H1 (cell line): ENCODE measurements around the gene RXRA. TPM values are rescaled to one million over a fixed set of nuclear protein-coding genes. Genes with fewer than 3 reads are reported as not detected.

Experiments used
- ASH2L ChIP-seq: fragments of 200-600, 300-600 bp; sonication (generic); IDR thresholded peaks from one replicate; pipeline ENCODE4 v1.7.1; 2017; ENCODE audit warnings: low read length
- CHD7 ChIP-seq: fragments of 300-600 bp; sonication (generic); IDR thresholded peaks from 2 replicates; pipeline ENCODE4 v1.7.1; 2012; ENCODE audit warnings: low read length, moderate library complexity, mild to moderate bottlenecking, inconsistent platforms; ENCODE audit not compliant: insufficient replicate concordance
- JUND ChIP-seq: IDR thresholded peaks from 2 replicates; pipeline ENCODE4 v1.6.1; 2011; ENCODE audit warnings: mild to moderate bottlenecking, improper control_type of control experiment, low read length
- MAX ChIP-seq: IDR thresholded peaks from 2 replicates; pipeline ENCODE4 v1.6.1; 2012; ENCODE audit warnings: inconsistent platforms
- SP1 ChIP-seq: IDR thresholded peaks from 2 replicates; pipeline ENCODE4 v1.6.1; 2011; ENCODE audit warnings: low read depth, low read length
- TAF1 ChIP-seq: IDR thresholded peaks from 2 replicates; pipeline ENCODE4 v1.6.1; 2011; ENCODE audit warnings: mild to moderate bottlenecking, low read depth, low read length
- polyA plus RNA-seq, 7 experiments: library from polyadenylated mRNA; depleted of rRNA in 3 of 7; stranded (reverse) in 5 of 7; unstranded in 2 of 7; fragments of >200 nt in 5 of 7; fragments of 200-250 nt in 2 of 7; gene quantifications; 1 replicate in 5 of 7; 2 replicates in 1 of 7; 4 replicates in 1 of 7; pipeline versions ENCODE4 v1.2.1 to v1.2.3, GENCODE V29; 2011 to 2013; ENCODE audit warnings: missing spikeins in 2 of 7, mixed read lengths in 2 of 7
- total RNA-seq: library from RNA; stranded (reverse); fragmentation: NEBNext Ultra II Directional; extraction: Animal tissue kit (Norgen Biotek cat#: 25700); gene quantifications from 2 replicates; pipeline ENCODE4 v1.2.1, GENCODE V29; 2021

RXRA gene
- total and polyA plus RNA-seq, 2 of the 8 experiments (the other 6 are each of a cell fraction or from before 2014, with no cell fraction given): 9.8 to 29.4 TPM

GRCh38 chr9:134315716-134316448, 10.4 kb upstream of the RXRA start (continued):
- TF ChIP-seq CHD7: no peak
- TF ChIP-seq JUND: no peak
- TF ChIP-seq MAX: no peak
- TF ChIP-seq SP1: no peak
- TF ChIP-seq ASH2L: no peak
- TF ChIP-seq TAF1: no peak
